NK-92 treated with Interleukin-12 subunit alpha and Interleukin-12 subunit beta, amount 100 ng/mL, for 24 hours (cell line): ENCODE results near the gene KCNQ5.

Experiments used
- DNase-seq: peaks from one replicate; lab custom pipeline; 2025; lab: John Stamatoyannopoulos, UW

The KCNQ5 gene

GRCh38 chr6:72676995-72677394 lies 55.1 kb downstream of the KCNQ5 start:
- DNase-seq, result no peak

DNA sequence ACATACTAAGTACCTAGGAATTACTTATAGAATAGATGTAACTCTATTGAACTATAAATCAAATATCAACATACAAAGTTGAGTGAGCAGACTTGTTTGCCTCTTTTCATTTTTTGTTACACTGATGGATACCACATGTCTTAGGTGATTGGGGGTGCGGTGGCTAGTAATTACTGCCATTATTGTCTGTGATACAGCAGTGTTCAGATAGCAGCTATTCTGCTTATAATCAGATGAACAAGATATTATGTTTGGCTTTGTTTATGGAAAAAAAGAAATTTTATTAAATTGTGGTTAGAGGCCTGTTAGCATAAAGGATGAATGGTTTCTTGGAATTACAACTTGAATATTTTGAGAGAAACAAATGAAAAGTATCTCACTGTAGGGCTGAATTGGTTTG lies 55.9 kb downstream of the KCNQ5 start:
- no peak for DNase-seq

DNA sequence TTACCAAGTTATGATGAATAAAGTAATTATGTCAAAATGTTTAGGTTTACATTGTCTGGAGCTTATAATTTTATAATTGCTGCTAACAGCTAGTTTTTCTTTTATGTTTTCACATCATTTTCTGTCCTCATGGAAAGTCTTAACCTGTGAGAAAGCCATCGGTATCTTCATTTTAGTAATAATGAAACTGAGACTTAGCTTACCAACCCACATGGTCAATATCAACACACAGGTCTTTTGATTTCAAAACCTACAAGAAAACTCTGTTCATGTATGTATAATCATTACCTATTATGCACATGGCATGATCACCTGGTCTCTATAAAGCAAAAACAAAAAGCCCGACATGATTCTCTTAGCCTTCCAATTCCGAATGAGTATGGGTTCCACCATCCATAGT lies 61.9 kb downstream of the KCNQ5 start:
- DNase-seq, result no peak

DNA sequence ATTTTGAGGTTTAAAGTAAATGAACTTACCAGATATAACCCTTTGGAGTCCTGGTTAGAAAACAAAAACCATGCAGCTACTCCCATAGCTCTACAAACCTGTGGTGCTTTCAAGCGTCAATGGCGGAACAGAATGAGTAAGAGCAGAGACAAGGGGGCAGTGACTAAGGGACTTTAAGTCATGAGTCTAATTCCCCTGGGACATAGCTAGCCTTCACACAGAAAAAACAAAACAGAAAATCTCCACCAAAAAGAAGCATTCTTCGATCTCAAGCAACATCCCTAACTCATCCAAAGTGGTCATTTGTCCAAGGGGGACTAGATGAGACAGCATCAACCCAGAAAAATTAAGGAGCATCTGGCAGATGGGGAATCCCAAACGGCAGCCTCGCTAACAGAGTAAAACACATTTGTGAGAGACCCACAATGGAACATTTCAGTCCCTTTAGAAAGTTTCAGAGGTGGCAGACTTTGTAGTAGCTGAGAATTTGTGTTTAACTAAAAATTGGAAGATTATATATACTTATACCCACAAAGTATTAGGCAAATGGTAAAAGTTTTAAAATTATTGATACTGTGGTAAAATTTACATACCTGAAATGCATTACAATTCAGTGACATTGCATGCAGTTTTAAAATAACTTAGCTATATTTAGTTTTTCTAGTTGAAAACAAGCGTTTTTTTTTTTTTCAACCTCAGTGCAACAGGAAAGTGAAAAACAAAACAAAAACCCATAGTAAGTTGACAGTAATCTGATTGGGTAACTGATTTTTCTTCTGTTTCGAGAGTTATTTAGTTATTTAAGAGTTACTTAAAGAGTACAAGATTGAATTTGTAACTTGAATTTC lies 67.5 kb downstream of the KCNQ5 start:
- no peak for DNase-seq

GRCh38 chr6:72691249-72691648 lies 69.4 kb downstream of the KCNQ5 start:
- no peak for DNase-seq

DNA sequence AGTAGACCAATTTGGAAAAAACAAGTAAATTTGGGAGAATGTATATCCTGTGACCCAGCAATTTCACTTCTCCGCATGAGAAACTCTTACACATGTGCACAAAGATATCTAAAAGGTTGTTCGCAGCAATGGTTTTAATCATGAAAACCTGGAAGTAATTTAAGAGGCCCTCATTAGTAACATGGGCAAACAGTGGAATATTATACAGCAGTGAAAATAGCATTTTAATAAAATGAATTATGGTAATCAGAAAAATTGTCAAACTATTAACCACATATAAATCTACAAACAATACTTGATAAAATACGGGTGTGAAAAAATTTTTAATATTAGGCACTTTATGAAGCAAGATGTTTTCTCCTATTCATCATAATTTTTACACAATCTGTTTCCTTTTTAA lies 74.2 kb downstream of the KCNQ5 start:
- no peak for DNase-seq

DNA sequence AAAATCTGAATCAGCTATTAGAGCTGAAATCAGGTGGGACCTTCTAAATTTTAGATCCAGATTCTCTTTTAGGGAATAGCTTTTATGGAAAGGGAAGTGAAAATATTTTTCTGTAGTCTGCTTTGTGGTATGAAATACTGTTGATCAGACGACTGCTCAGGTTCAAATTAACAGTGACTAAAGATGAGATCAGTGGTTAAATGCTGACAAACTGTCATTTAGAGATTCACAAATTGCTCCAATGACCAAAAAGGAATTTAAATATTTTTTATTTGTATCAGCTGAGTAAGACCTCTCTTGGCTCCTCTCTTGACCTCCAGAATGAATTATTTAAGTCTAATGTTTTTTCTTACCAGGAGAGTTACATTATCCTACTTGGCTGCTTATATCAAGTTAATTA lies 77.3 kb downstream of the KCNQ5 start:
- DNase-seq, result no peak

DNA sequence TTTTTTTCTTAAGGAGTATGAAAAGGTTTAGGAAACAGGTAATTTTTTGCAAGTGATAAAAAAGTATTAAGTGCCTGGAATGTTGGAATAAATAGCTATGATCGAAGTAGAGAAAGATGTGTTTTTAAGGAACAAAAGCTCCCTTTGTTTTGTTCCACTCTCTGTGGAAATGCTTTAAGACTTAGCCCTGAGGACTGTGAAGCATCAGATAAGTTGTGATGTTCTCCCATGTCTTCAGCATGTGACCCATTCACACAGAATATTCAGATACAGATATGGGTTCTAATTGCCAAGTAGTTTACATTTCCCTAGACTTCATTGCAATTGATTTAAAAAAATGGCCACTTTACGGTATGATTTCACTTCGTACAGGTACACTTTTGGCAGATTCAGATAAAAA lies 80.6 kb downstream of the KCNQ5 start:
- no peak for DNase-seq

DNA sequence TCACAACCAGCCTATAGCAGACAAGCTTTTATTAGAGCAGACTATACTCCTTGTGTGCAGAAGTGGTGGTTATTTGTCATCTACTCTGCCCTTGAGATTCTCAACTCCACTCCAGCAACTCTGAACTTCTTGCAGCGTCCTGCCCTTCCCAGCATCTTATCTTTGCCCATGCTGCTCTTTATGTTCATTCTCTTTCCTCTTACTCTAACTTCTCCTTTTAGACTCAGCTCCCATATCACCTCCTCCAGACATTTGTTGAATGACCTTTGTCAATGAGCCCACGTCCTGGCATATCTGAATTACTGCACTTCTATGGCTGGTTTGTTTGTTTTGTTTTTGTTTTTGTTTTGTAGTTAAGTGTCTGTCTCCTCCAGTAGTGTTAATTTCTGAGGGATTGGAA lies 81.2 kb downstream of the KCNQ5 start:
- no peak for DNase-seq

DNA sequence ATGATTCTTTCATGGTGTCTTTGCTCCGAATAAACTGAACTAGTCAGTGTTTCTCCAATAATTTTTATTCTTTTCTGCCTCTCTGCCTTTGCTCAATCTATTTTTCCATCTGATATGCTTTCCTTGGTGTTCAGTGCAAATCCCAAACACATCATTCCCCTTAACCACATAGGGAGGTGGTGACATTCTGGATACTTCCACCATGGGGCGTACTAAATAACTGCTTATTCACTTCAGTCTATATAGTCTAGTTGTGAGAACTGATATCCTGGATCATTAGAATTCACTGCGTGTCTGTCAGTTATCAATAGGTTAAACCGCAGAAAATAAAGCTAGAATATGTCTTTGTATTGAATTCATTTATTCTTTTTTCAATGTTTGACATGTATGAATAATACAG lies 83.1 kb downstream of the KCNQ5 start:
- no peak for DNase-seq

DNA sequence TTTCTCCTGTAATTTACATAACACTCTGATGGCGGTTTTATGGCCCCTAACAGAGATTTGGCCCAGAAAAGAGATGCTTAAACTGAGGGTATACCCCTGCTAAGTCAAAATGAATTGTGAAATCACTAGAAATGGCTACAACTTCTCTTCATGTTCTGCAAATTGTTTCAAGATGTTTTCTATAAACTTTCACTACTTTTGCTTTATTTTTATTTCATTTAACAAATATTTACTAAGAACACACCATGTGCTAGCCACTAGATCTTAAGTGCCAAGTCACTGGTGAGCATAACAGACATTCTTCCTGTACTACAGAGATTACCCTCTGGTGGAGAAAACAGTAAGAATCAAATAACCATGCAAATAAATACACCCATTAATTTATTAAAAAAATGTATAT lies 87.6 kb downstream of the KCNQ5 start:
- DNase-seq, result no peak

GRCh38 chr6:72711731-72712130 lies 89.9 kb downstream of the KCNQ5 start:
- DNase-seq, result no peak

DNA sequence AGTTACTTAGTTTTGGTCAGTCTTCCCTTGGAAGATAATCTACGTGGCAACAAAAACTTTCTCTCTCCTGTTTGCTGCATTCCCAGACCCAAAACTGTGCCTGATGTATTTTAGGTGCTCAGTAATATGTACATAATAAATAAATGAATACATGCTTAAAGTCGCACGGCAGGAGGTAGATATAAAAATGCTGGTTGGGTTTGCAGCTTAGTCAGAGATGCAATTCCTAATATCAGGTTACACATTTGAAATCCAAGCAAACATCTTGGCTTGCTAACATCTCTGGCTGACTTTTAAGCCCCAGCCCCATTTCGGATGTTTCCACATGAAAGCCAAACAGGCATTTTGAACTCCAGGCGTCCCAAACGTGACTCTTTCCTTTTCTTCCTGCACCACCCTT lies 91.0 kb downstream of the KCNQ5 start:
- DNase-seq, result no peak

DNA sequence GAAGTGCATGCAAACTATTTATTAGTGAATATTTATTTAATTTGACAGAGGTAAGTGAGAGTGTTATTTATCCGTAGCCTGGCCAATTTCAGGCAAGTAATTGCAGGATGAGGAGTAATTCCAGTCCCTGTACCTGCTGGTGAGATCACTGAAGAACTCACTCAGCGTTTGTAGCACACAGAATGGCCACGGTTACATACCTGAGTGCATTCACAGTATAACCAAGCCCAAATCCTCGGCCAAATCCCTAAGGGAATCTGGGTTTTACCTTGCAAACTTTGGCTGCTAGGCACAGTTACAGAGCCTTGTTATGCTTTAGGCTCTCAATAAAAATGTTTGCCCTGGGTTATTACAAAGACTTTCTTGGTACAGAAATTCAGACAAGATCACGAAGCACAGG lies 93.3 kb downstream of the KCNQ5 start:
- DNase-seq, result no peak

DNA sequence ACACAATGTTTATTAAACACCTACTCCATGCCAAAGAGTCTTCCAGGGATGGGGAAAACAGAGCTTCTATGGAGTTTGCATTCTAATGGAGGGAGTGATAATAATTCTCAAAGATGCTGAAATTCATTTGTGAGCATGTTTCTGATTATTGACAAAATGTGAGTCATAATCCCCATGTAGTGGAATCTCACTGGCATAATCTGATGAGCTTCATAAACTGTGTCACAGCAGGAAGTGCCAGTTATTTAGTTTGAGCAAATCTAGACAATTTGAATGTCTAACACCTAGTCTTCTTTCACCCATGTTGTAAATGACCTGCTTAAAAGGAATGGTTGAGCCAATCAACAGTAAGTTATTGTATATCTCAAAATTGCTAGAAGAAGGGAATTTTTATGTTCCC lies 95.1 kb downstream of the KCNQ5 start:
- DNase-seq, result no peak

DNA sequence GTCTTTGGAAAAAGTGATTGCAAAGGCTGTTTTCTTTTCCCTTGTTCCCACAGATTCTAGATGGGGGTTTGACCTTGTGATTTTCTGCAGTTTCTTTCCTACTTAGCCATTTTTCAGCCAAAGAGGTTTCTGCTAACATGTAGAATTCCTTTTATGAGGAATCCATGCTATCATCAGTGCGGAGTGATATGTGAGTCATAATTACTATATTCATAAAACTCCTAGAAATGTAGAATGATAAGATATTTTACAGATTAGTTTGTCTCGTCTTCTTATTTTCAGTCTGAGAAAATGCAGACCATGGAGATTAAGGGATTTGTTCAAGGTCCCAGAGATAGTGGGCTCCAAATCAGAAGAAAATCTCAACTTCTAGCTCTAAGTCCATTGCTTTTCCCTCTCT lies 98.6 kb downstream of the KCNQ5 start:
- no peak for DNase-seq

DNA sequence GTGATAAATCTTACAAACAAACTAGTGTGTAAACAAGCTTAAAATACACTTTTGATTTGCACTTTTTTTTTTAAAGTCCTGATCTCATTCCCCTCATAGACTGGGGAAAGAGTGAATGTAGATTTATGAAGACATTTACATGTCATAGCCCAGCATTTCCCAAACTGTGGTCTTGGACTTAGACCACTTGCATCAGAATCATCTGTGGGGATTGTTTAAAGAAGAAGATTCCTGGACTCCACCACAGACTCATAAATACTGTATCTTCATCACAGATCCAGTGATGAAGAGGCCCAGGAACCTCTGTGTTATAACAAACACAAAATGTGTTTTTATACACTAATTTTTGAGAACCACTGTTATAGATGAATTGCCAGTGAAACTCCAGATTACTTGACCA lies 99.5 kb downstream of the KCNQ5 start:
- DNase-seq, result no peak

DNA sequence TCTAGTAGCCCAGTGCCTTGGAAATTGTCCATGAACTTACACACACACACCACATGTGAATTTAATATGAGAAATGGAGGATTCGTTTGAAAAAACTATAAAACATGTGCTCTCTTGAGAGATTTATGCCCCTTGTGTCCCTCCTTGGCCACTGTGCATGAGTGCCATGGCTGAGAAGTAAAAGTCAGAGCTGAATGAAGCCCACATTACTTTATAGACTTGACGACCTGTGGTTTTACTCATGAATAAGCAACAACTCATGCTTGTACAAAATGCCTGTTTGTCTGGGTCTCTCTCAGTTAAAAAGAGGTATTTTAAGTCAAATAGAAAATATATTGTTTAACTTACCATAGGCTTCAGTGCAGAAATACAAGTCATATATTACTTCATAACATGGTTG lies 102.7 kb downstream of the KCNQ5 start:
- no peak for DNase-seq

- DNase-seq, result no peak
These were observed 107.0 kb downstream of the KCNQ5 start for GRCh38 chr6:72728706-72729343.

DNA sequence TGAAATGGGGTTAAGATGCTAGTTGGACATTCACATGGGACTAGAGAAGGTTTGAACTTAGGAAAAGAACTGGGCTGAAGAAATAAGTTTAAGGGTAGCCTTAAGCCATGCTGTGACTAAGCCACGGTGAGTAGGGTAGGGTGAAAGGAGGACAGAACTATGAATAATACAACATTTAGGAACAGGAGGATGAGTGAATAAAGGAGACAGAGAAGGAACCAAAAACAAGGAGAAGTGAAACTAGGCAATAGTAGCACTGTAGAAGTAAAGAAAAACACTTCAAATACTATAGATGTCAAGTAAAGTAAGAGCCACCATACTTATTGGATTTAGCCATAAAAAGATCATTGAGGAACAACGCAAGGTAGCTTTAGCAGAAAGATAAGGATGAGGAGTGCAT lies 111.2 kb downstream of the KCNQ5 start:
- DNase-seq, result no peak

DNA sequence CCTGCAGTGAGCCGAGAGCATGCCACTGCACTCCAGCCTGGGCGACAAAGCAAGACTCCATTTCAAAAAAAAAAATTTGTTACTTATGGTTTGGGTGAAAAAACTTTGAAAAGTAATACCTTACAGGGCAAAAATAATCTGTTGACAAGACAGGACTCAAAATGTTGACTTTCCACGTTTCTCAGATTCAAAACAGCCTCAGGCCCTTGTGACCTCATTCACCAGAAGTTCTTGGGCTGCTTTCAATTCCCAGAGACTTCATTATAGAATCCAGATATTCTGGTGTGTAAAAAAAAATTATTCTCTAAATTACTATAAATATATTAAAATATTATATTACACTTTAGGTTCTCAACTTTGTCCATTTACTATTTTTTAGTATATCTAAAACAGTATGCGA lies 116.2 kb downstream of the KCNQ5 start:
- no peak for DNase-seq

DNA sequence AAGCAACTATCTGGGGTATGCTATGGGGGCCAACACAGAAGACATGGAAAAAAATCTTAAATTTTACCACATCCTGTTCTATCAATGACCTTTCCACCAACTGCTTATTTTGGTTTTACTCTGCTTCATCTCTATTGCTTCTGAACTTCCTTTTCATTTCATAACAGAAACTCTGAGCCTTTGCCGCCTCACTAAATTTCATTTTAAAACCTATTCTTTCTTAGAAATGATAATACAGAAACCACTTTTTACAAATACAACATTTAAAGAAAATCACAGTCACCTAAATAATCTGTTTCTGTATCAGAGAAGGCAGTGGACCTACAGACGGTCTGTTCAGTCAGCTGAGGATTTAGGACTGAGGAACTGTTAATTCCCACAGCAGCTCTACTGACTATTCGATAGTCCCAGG lies 117.5 kb downstream of the KCNQ5 start:
- DNase-seq, result no peak

GRCh38 chr6:72740135-72740534 lies 118.3 kb downstream of the KCNQ5 start:
- no peak for DNase-seq

DNA sequence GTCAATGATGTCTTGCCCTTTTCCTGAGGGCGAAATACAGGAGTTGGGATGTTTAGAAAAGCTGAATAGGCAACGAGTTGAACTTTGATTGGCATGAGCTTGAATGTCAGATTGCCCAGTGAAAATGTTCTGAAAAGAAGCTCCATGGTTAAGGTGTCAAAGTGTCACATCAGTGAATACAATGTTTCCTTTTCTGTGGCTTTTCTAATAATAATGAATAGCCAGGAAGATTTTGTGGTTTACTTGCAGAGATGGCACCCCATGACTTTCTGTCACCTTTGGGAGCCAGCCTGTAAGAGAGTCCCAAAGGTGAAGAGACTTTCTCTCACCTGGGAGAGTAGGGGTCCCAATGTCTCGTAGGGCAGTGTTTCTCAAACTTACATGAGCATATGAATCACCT lies 119.2 kb downstream of the KCNQ5 start:
- DNase-seq, result peak; percentile 20
